Skeletal muscle satellite cell (primary cell): Measurements from ENCODE around the gene CPSF3.

Source experiments
- H3K27me3 ChIP-seq: 2 replicates; pipeline ENCODE4 v1.7.0; 2013; ENCODE audit warnings: low read length; ENCODE audit not compliant: control insufficient read depth, insufficient read depth
- H3K36me3 ChIP-seq: 2 replicates; pipeline ENCODE4 v1.7.0; 2013; ENCODE audit warnings: mild to moderate bottlenecking, control low read depth, low read length; ENCODE audit not compliant: insufficient read depth
- H3K4me1 ChIP-seq: 2 replicates; pipeline ENCODE4 v1.7.0; 2013; ENCODE audit warnings: low read length; ENCODE audit not compliant: control insufficient read depth, insufficient read depth
- H3K4me2 ChIP-seq: 2 replicates; pipeline ENCODE4 v1.7.0; 2013; ENCODE audit warnings: mild to moderate bottlenecking, low read length
- H3K4me3 ChIP-seq: 2 replicates; pipeline ENCODE4 v1.7.0; 2013; ENCODE audit warnings: low read length
- H3K9ac ChIP-seq: 2 replicates; pipeline ENCODE4 v1.7.0; 2013; ENCODE audit warnings: mild to moderate bottlenecking, low read depth, low read length, moderate library complexity
- H3K9me3 ChIP-seq: replicated peaks from 2 replicates; pipeline ENCODE4 v1.7.0; 2013; ENCODE audit warnings: mild to moderate bottlenecking, control low read depth, low read length

Gene CPSF3

GRCh38 chr2:9410108-9410507, 13.3 kb upstream of the CPSF3 start:
- no peaks in the 10 kb centered on the region for H3K9me3 ChIP-seq
- no peak overlapping the region for H3K4me2 ChIP-seq
- H3K4me3 ChIP-seq, result no peak overlapping the region
- peaks cover 52% of the 10 kb centered on the region for H3K36me3 ChIP-seq
- no peak overlapping the region for H3K9ac ChIP-seq
- no peaks in the 10 kb centered on the region for H3K27me3 ChIP-seq
- no peaks in the 10 kb centered on the region for H3K4me1 ChIP-seq

GRCh38 chr2:9412781-9413180, 10.7 kb upstream of the CPSF3 start:
- Histone ChIP-seq H3K9me3 (no peaks in the 10 kb centered on the region), H3K4me3 (no peak overlapping the region), H3K4me1 (peaks cover 13% of the 10 kb centered on the region), H3K4me2 (no peak overlapping the region), H3K9ac (no peak overlapping the region), H3K27me3 (no peaks in the 10 kb centered on the region), H3K36me3 (peaks cover 48% of the 10 kb centered on the region)

DNA sequence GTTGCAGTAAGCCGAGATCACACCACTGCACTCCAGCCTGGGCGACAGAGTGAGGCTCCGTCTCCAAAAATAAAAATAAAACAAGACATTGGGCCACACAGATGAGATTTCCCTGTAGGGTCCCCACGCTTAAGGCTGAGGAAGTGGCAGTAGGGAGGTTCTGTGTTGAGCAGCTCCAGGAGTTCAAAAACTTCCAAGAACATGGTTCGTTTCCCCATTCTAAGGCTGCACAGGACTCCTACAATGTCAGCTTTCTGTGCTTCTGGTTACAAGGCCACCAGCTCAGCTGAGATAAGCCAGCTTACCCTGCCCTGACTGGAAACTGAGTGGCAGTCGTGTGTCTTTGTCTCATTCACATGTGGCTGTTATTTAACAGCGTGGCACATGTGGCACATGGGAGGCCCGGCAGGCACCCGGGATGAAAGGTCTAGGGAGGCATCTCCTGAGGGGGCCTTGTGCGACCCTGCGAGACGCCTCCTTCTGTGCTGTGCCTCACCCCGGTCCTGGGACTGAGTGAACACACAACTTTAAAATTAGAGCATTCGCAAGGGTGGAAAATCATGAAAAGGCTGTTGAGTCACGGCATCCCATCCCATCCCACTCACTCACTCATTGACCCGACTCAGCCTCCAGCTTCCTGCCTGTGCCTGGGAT, 7.8 kb upstream of the CPSF3 start:
- no peaks in the 10 kb centered on the region for H3K9me3 ChIP-seq
- H3K27me3 ChIP-seq, result no peaks in the 10 kb centered on the region
- peaks cover 51% of the 10 kb centered on the region for H3K36me3 ChIP-seq
- H3K9ac ChIP-seq, result no peak overlapping the region
- no peak overlapping the region for H3K4me3 ChIP-seq
- no peak overlapping the region for H3K4me2 ChIP-seq
- peaks cover 13% of the 10 kb centered on the region for H3K4me1 ChIP-seq

- peaks cover 47% of the 10 kb centered on the region for H3K36me3 ChIP-seq
These were observed 7.0 kb upstream of the CPSF3 start for GRCh38 chr2:9416267-9416961.

DNA sequence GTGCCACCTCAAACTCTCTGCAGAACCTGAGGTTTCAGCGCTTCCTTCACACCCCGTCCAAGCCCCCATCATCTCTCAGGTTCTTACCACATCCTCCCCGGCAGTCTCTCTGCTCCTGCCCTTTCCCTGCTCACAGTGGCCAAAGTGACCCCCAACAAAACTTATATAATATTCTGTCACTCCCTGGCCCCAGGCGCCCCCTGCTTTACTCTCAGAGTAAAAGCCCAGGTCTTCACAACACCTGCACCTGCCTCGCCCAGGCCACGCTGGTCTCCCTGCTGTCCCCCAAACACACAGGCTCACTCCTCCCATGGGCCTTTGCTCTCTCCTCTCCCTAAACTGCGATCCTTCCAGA, 6.5 kb upstream of the CPSF3 start:
- Histone ChIP-seq H3K4me2 (no peak overlapping the region), H3K4me1 (peaks cover 17% of the 10 kb centered on the region), H3K9ac (no peak overlapping the region), H3K27me3 (no peaks in the 10 kb centered on the region), H3K9me3 (no peaks in the 10 kb centered on the region), H3K4me3 (no peak overlapping the region), H3K36me3 (peaks cover 47% of the 10 kb centered on the region)

More at GRCh38 chr2:9416267-9416961, 7.0 kb upstream of the CPSF3 start:
- no peak overlapping the region for H3K4me3 ChIP-seq
- H3K4me1 ChIP-seq, result peaks cover 13% of the 10 kb centered on the region
- no peak overlapping the region for H3K4me2 ChIP-seq
- no peak overlapping the region for H3K9ac ChIP-seq
- H3K27me3 ChIP-seq, result no peaks in the 10 kb centered on the region
- H3K9me3 ChIP-seq, result no peaks in the 10 kb centered on the region

- H3K4me3 ChIP-seq, result no peak overlapping the region
- H3K4me1 ChIP-seq, result peaks cover 20% of the 10 kb centered on the region
- peaks cover 41% of the 10 kb centered on the region for H3K36me3 ChIP-seq
- H3K9me3 ChIP-seq, result no peaks in the 10 kb centered on the region
- no peak overlapping the region for H3K9ac ChIP-seq
- no peaks in the 10 kb centered on the region for H3K27me3 ChIP-seq
- no peak overlapping the region for H3K4me2 ChIP-seq
These were observed 5.7 kb upstream of the CPSF3 start for GRCh38 chr2:9417725-9418124.

DNA sequence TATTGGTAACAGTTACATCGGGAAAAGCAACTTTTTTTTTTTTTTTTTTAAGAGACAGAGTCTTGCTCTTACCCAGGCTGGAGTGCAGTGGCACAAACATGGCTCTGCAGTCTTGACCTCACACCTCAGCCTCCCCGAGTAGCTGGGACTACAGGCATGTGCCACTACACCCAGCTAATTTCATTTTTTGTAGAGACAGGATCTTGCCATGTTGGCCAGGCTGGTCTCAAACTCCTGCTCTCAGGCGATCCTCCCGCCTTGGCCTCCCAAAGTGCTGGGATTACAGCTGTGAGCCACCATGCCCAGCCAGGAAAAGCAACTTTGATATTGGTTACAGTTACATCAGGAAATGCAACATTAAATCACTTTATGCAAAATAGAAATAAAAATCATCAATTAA, 4.7 kb upstream of the CPSF3 start:
- Histone ChIP-seq H3K27me3 (no peaks in the 10 kb centered on the region), H3K4me3 (no peak overlapping the region), H3K9ac (no peak overlapping the region), H3K4me2 (no peak overlapping the region), H3K4me1 (peaks cover 20% of the 10 kb centered on the region), H3K36me3 (peaks cover 36% of the 10 kb centered on the region), H3K9me3 (no peaks in the 10 kb centered on the region)

- Histone ChIP-seq H3K4me3 (no peak overlapping the region), H3K4me1 (peaks cover 25% of the 10 kb centered on the region), H3K9me3 (no peaks in the 10 kb centered on the region), H3K36me3 (peaks cover 36% of the 10 kb centered on the region), H3K9ac (no peak overlapping the region), H3K27me3 (no peaks in the 10 kb centered on the region), H3K4me2 (no peak overlapping the region)
These were observed 3.9 kb upstream of the CPSF3 start for GRCh38 chr2:9419541-9419940.

- Histone ChIP-seq H3K27me3 (no peaks in the 10 kb centered on the region), H3K9me3 (no peaks in the 10 kb centered on the region), H3K4me3 (no peak overlapping the region), H3K4me1 (peaks cover 31% of the 10 kb centered on the region), H3K9ac (no peak overlapping the region), H3K4me2 (peak overlapping the region; percentile 39), H3K36me3 (peaks cover 36% of the 10 kb centered on the region)
These were observed 3.0 kb upstream of the CPSF3 start for GRCh38 chr2:9420495-9420894.

DNA sequence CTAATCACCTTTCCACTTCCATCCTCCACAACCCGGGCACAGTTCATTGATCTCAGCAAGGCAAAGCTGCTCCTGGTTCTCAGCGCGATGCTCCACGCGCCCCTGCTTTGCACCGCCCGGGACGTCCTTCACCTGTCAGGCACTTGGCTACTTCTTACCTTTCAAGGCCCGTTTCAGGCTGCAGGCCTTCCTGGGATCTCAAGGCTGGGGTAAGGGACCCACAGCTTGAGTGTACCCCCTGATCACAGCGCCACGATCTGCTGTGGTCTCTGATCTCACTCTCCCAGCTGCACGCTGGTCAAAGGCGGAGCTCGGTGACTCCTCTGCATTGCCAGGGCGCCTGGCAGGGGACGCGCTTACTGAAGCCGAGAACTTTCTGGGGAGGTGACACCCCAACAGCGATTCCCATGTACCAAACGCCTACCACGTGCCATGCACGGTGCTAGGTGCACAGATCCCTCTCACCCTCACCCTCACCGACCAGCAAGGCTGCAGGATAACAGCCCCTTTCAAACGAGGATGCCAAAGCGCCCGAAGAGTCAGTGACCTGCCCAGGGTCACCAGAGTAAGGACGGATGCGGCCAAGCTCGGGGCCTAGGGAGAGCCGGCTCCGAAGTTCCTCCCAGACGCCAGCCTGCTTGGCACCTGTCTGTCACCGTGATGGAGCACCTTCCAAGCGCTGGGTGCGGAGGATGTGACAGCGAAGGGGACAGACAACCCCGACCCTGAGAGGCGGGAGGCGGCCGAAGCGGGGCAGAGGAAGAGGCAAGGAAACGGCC, 944 bp upstream of the CPSF3 start:
- no peaks in the 10 kb centered on the region for H3K9me3 ChIP-seq
- H3K27me3 ChIP-seq, result no peaks in the 10 kb centered on the region
- H3K9ac ChIP-seq, result peak overlapping the region; percentile 97
- peaks cover 20% of the 10 kb centered on the region for H3K36me3 ChIP-seq
- H3K4me2 ChIP-seq, result peak overlapping the region; percentile 92
- peaks cover 19% of the 10 kb centered on the region for H3K4me1 ChIP-seq
- peak overlapping the region; percentile 96 for H3K4me3 ChIP-seq

DNA sequence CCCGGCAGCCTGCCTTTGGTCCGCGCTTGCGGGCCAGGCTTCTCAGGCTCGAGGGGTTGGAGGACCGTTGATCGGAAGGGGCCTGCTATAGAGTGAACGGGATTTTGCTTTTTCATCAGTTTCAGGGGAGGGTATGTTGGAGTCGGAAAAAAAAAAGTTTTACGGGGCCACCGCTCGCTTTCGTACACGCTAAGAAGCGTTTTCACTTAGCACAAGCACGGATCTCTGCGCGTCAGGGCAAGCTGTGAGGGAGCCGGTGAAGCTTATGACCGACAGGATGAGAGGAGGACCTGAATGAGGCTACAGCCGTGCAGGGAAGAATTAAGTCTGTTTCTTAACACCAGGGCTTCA, 443 bp downstream of the CPSF3 start:
- Histone ChIP-seq H3K9me3 (no peaks in the 10 kb centered on the region), H3K36me3 (peaks cover 7% of the 10 kb centered on the region), H3K27me3 (no peaks in the 10 kb centered on the region), H3K9ac (peak overlapping the region; percentile 97), H3K4me3 (peak overlapping the region; percentile 96), H3K4me2 (peak overlapping the region; percentile 95), H3K4me1 (peaks cover 25% of the 10 kb centered on the region)
